ENCODE measurements around the gene GSN. TPM values are rescaled to one million over a fixed set of nuclear protein-coding genes. Genes with fewer than 3 reads are reported as not detected.

Gene GSN
- total RNA-seq, 2 donors from 2014 or later: 9.4 to 40.9 TPM

DNA sequence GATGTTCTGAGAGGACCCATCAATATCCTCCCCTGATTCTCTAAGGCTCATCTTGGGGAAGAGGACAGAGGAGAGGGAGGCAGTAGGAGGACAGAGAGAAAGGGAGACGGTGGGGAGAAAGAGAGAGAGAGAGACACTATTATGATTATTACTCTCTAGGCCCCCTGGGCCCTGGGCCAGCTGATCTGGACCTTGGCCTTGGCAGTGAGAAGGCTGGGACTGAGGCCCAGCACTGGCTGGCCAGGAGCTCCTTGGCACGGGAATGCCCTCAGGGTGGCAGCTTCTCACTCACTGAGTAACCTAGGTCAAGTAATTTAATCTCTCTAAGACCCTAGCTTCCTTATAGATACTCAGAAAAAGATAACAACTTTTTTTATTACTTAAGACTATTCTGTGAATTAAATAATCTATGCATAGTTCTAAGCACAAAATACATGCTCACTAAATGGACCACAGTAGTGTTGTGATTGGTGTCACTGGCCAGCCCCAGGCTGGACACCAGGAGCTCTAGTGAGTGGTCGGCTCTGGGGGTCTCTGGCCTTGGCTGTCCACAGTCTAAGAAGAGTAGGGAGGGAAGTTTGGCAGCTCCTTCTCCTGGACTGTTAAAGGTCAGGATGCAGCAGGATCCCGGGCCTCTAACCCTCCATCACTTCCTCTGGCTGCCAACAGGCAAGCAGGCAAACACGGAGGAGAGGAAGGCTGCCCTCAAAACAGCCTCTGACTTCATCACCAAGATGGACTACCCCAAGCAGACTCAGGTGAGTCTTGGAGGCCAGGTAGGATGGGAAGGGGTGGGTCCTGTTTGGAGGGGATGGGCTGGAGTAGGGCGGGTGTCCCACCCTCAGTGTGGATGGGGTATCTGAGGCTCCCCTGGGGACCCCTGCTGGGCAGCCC is 50.0 kb downstream of the GSN start:
- Mint-ChIP-seq H3K36me3 (no peaks in the 10 kb centered on the region), H3K27ac (peak overlapping the region; percentile 35 to 53), H3K27me3 (no peaks in the 10 kb centered on the region), H3K4me3 (no peak overlapping the region), H3K9me3 (no peaks in the 10 kb centered on the region), H3K4me1 (ENCODE audit: low read depth in 2 of 2) (peaks cover 25 to 27% of the 10 kb centered on the region in 2 donors)
- DNase-seq (ENCODE audit: low spot score) (no peak), ATAC-seq (no peak)

DNA sequence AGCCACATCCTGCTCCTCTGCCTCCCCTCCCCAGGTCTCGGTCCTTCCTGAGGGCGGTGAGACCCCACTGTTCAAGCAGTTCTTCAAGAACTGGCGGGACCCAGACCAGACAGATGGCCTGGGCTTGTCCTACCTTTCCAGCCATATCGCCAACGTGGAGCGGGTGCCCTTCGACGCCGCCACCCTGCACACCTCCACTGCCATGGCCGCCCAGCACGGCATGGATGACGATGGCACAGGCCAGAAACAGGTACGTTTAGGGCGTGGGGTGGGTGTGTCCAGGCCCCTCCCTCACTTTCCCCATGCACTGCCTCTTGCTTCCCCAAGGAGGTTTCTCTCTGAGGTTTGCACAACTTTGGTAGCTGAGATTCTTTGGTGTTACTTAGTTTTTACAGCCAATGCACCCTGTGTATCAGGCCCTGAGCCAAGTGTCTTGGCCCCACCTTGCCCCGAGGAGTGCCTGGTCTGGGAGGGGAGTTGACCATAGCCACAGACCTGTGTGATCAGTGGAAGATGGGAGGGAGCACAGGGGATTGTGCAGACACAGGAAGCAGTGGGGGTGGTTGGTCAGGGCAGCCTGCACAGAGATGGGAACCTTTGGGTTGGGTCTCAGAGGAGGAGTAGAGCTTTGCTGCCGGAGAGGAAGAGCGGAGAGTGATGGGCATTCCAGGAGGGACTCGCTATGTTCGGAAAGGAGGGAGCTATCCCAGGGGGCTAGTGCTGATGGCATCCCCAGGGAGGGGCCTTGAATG is 50.8 kb downstream of the GSN start:
- H3K9me3 Mint-ChIP-seq: no peaks in the 10 kb centered on the region
- H3K27ac Mint-ChIP-seq: peak overlapping the region in 1 of 2 donors; percentile 82
- DNase-seq (ENCODE audit: low spot score) (no peak), ATAC-seq (no peak)
- no peaks in the 10 kb centered on the region for H3K27me3 Mint-ChIP-seq
- peaks cover 26 to 28% of the 10 kb centered on the region in 2 donors for H3K4me1 Mint-ChIP-seq (ENCODE audit: low read depth in 2 of 2)
- no peaks in the 10 kb centered on the region for H3K36me3 Mint-ChIP-seq
- H3K4me3 Mint-ChIP-seq: no peak overlapping the region

DNA sequence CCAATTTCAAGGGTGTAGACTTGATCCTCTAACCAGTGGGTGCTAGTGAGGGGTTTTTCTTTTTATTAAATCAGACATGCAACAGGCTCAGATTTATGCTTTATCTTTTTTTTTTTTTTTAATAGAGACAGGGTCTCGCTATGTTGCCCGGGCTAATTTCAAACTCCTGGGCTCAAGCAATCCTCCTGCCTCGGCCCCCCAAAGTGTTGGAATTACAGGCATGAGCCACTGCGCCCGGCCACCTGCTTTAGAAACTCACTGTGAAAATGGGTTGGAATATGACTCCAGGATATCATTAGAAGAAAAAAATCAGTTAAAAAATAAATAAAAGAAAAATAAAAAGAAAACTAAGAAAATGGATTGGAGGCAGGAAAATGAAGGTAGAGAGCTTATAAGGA is 51.4 kb downstream of the GSN start:
- Mint-ChIP-seq H3K9me3 (no peaks in the 10 kb centered on the region), H3K4me3 (no peak overlapping the region), H3K36me3 (no peaks in the 10 kb centered on the region), H3K4me1 (ENCODE audit: low read depth in 2 of 2) (peaks cover 28% of the 10 kb centered on the region in 2 donors), H3K27me3 (no peaks in the 10 kb centered on the region), H3K27ac (peak overlapping the region in 1 of 2 donors; percentile 82)
- ATAC-seq (no peak), DNase-seq (ENCODE audit: low spot score) (no peak)

DNA sequence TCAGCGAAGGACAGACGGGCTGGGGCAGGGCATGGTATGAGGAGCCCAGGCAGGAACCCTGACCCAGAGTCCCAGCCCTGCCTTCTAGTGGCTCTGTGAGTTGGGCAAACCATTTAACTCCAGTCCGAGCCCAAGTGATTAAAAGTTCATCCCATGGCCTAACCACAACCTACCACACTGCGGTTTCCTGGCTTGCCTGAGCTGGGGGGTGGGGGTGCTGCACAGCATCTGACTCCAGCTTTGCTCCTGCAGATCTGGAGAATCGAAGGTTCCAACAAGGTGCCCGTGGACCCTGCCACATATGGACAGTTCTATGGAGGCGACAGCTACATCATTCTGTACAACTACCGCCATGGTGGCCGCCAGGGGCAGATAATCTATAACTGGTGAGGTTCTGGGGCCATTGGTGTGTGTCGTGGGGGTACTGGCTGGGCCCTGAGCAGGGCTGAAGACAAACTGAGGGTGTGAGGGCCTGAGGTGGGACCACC is 53.1 kb downstream of the GSN start:
- H3K36me3 Mint-ChIP-seq: no peaks in the 10 kb centered on the region
- H3K27me3 Mint-ChIP-seq: no peaks in the 10 kb centered on the region
- ATAC-seq (peak; percentile 51 to 55), DNase-seq (ENCODE audit: low spot score) (peak; percentile 77)
- H3K4me3 Mint-ChIP-seq: peak overlapping the region; percentile 75
- H3K4me1 Mint-ChIP-seq (ENCODE audit: low read depth in 2 of 2): peaks cover 39 to 40% of the 10 kb centered on the region in 2 donors
- no peaks in the 10 kb centered on the region for H3K9me3 Mint-ChIP-seq
- peak overlapping the region; percentile 23 to 93 for H3K27ac Mint-ChIP-seq

DNA sequence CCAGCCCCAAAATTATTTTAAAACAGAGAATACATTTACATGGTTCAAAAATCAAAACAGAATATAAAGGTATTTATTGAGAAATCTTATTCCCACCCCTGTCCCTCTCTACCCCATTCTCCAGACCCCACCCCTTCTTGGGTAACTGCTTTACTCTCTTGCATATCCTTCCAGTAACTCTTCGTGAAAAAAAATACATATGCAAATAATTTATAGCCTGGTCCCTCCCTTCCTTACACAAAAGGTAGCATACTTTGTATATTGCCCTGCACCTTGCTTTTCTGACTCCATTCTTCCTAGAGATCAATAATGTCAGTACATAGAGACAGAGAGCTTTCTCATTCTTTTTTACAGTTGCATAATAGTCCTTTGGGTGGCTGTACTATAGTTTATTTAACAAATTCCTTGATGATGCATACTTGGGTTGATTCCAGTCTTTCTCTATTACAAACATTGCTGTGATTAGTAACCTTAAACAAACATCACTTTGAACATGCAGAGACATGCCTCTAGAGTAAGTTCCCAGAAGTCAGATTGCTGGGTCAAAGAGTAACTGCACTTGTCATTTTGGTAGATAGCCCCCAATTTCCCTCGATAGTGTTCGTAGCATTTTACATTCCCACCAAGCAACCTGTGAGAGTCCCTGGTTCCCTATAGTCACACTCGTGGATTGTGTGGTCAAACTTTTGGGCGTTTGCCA is 54.2 kb downstream of the GSN start:
- H3K9me3 Mint-ChIP-seq: no peaks in the 10 kb centered on the region
- peaks cover 39 to 40% of the 10 kb centered on the region in 2 donors for H3K4me1 Mint-ChIP-seq (ENCODE audit: low read depth in 2 of 2)
- peak overlapping the region; percentile 61 for H3K4me3 Mint-ChIP-seq
- H3K36me3 Mint-ChIP-seq: no peaks in the 10 kb centered on the region
- H3K27ac Mint-ChIP-seq: peak overlapping the region; percentile 34 to 88
- ATAC-seq (peak; percentile 36 to 54), DNase-seq (ENCODE audit: low spot score) (no peak)
- H3K27me3 Mint-ChIP-seq: no peaks in the 10 kb centered on the region

DNA sequence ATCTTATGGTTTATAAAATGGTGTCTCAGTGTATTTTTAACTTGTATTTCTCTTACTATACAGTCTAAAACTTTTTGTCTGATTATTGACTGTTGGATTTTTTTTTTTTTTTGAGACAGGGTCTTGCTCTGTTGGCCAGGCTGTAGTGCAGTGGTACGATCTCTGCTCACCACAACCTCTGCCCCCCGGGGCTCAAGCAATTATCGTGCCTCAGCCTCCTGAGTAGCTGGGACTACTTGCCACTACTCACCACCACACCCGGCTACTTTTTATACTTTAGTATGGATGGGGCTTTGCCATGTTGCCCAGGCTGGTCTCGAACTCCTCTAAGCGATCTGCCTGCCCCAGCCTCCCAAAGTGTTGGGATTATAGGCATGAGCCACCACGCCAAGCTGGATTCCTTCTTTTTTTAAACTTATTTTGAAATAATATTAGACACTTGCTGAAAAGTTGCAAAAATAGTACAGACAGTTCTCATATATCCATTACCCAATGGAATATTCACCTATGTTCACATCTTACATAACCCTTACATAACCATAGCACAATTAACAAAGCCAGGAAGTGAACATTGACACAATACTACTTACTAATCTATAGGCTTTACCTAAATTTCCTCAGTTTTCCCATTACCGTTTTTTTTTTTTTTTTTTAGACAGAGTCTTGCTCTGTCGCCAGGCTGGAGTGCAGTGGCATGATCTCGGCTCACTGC is 54.9 kb downstream of the GSN start:
- Mint-ChIP-seq H3K4me3 (peak overlapping the region; percentile 61), H3K27me3 (no peaks in the 10 kb centered on the region), H3K36me3 (no peaks in the 10 kb centered on the region), H3K4me1 (ENCODE audit: low read depth in 2 of 2) (peaks cover 39 to 40% of the 10 kb centered on the region in 2 donors), H3K27ac (peak overlapping the region; percentile 41 to 88), H3K9me3 (no peaks in the 10 kb centered on the region)
- no peak for DNase-seq (ENCODE audit: low spot score)
- ATAC-seq: no peak

DNA sequence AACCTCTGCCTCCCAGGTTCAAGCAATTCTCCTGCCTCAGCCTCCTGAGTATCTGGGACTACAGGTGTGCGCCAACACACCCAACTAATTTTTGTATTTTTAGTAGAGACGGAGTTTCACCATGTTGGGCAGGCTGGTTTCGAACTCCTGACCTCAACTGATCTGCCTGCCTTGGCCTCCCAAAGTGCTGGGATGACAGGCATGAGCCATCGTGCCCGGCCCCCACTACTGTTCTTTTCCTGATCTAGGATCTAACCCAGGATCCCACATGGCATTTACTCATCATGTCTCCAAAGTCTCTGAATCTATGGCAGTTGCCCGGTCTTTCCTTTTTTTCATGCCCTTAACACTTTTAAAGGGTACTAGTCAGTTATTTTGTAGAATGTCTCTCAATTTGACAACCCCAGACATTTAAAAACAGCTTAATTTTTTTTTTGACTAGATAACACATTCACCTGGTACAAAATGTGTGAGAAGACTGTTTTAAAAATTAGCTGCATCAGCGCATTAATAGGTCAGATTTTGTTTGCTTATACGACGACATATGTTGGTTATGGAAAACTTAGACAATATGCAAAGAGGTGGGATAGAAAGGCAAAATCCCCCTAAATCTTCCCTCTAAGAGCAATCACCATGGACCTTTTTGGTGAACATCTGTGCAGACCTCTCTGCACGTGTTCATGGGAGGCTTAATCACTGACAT is 55.6 kb downstream of the GSN start:
- Mint-ChIP-seq H3K4me1 (ENCODE audit: low read depth in 2 of 2) (peaks cover 39 to 40% of the 10 kb centered on the region in 2 donors), H3K9me3 (no peaks in the 10 kb centered on the region), H3K36me3 (no peaks in the 10 kb centered on the region), H3K27me3 (no peaks in the 10 kb centered on the region), H3K27ac (peak overlapping the region in 1 of 2 donors; percentile 88), H3K4me3 (no peak overlapping the region)
- ATAC-seq: no peak
- DNase-seq (ENCODE audit: low spot score): no peak

DNA sequence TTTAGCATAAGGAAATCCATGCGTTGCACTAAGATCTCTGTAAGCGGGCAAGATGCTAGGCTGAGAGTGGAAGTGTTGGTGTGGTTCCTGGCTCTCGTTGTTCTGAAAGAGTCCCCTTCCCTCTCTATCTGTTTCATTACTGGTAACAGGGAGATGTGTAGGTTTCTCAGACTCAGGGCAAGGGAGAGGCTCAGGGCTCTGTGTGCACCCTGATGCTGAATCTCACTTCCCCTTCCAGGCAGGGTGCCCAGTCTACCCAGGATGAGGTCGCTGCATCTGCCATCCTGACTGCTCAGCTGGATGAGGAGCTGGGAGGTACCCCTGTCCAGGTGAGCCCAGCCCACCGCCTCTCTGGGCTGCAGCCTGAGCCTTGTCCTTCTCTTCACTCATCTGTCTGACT is 56.4 kb downstream of the GSN start:
- no peak for DNase-seq (ENCODE audit: low spot score)
- ATAC-seq: no peak
- Mint-ChIP-seq H3K4me3 (no peak overlapping the region), H3K36me3 (no peaks in the 10 kb centered on the region), H3K4me1 (ENCODE audit: low read depth in 2 of 2) (peaks cover 35 to 40% of the 10 kb centered on the region in 2 donors), H3K9me3 (no peaks in the 10 kb centered on the region), H3K27me3 (no peaks in the 10 kb centered on the region), H3K27ac (peak overlapping the region in 1 of 2 donors; percentile 31)

DNA sequence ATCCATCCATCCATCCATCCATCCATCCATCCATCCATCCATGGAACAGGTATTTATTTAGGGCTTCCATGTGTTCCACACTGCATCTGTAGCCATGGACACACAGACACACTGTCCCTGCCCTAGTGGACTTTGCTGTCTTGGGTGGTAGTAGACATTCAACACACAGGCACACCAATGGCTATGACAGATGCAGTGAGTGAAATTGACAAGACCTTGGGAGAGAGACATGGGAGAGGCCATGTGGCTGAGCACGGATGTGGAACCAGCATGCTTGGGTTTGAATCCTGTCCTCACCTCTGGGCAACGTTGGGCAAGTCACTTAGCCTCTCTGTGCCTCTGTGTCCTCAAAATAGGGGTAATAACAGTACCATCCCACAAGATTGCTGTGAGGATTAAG is 56.8 kb downstream of the GSN start:
- H3K27ac Mint-ChIP-seq: peak overlapping the region; percentile 31 to 77
- no peaks in the 10 kb centered on the region for H3K27me3 Mint-ChIP-seq
- H3K4me3 Mint-ChIP-seq: no peak overlapping the region
- no peaks in the 10 kb centered on the region for H3K36me3 Mint-ChIP-seq
- peaks cover 35 to 40% of the 10 kb centered on the region in 2 donors for H3K4me1 Mint-ChIP-seq (ENCODE audit: low read depth in 2 of 2)
- no peak for ATAC-seq
- DNase-seq (ENCODE audit: low spot score): no peak
- H3K9me3 Mint-ChIP-seq: no peaks in the 10 kb centered on the region

DNA sequence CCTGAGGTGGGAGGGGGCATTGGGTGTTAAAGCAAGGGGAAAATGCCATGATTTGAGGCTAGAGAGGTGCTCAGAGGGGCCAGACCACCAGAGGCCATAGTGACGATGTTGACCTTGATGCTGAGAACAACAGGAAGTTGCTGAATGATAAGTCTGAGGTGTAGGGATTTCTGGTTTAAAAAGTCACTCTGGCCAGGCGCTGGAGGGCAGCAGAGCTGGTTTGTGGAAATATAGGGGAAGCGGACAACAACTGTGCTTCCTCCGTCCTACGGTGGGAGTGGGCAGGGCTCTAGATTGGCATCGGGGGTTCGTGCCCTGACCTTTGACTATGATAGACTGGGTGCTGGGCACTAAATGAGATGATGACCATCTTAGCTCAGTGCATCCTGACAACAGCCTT is 57.4 kb downstream of the GSN start:
- ATAC-seq: no peak
- peak overlapping the region; percentile 31 to 77 for H3K27ac Mint-ChIP-seq

DNA sequence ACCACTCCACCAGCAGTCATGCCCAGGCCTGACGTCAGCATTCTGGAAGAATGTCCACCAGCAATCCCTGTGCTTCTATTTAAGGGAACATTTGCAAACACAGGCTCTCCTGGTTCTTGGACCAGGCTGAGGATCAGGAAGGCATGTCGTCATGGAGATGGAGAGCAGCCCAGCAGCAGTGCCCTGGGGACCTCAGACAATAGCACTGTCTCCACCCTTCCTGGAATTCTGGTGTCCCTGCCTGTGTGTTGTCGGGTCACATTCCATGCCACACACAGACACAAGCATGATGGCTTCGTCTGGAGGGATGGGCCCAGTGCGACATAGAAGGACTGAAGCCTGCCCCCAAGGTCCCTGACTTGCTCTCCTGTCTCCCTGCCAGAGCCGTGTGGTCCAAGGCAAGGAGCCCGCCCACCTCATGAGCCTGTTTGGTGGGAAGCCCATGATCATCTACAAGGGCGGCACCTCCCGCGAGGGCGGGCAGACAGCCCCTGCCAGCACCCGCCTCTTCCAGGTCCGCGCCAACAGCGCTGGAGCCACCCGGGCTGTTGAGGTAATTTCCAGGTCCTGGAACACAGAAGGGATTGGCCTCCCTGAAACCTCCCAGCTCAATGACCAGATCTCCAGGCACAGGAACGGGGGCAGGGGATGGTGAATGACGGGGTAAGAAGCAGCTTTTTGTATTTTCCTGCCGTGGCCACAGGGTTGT is 58.3 kb downstream of the GSN start:
- no peak for ATAC-seq
- Mint-ChIP-seq H3K9me3 (no peaks in the 10 kb centered on the region), H3K4me3 (no peak overlapping the region), H3K4me1 (ENCODE audit: low read depth in 2 of 2) (peaks cover 27 to 29% of the 10 kb centered on the region in 2 donors), H3K27ac (no peak overlapping the region), H3K27me3 (no peaks in the 10 kb centered on the region), H3K36me3 (no peaks in the 10 kb centered on the region)
- no peak for DNase-seq (ENCODE audit: low spot score)

More for the DNA sequence above, 57.4 kb downstream of the GSN start:
- Mint-ChIP-seq H3K4me3 (no peak overlapping the region), H3K9me3 (no peaks in the 10 kb centered on the region), H3K36me3 (no peaks in the 10 kb centered on the region), H3K4me1 (ENCODE audit: low read depth in 2 of 2) (peaks cover 31 to 37% of the 10 kb centered on the region in 2 donors), H3K27me3 (no peaks in the 10 kb centered on the region)
- no peak for DNase-seq (ENCODE audit: low spot score)

DNA sequence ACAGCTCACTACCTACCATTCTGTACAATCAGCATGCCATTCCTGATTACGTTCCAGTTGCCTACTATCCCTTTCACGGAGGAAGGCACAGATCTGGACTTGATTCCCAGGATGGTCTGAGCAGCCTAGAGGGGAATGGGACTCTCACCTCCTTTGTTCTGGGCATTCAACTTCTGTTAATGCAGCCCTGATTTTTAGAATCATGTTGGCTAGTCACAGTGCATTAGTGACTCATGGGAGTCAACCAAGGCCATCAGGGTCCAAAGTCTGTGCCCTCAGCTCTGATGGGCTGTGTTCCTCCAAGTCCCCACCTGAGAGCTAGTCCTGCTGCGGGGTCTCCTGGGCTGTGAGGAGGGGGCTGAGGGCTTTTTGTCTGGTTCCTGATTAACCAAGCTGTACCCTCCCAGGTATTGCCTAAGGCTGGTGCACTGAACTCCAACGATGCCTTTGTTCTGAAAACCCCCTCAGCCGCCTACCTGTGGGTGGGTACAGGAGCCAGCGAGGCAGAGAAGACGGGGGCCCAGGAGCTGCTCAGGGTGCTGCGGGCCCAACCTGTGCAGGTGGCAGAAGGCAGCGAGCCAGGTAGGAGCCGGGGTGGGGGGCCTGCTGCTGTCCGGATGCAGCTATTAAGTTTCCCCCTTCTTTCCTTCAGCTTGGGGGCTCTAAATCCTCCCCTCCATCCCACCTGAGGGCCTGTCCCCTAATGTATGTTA is 59.1 kb downstream of the GSN start:
- DNase-seq (ENCODE audit: low spot score) (no peak), ATAC-seq (no peak)
- no peak overlapping the region for H3K27ac Mint-ChIP-seq
- no peak overlapping the region for H3K4me3 Mint-ChIP-seq
- H3K9me3 Mint-ChIP-seq: no peaks in the 10 kb centered on the region
- H3K27me3 Mint-ChIP-seq: no peaks in the 10 kb centered on the region
- no peaks in the 10 kb centered on the region for H3K36me3 Mint-ChIP-seq
- peaks cover 27 to 32% of the 10 kb centered on the region in 2 donors for H3K4me1 Mint-ChIP-seq (ENCODE audit: low read depth in 2 of 2)

All from natural killer cell treated with Interleukin-12 subunit alpha and Interleukin-12 subunit beta and Interleukin-15 and Interleukin-18, amount 100 ng/mL, for 72 hours (primary cell).